Karpas-422 (cell line): ENCODE data around the gene NAPA. TPM values are rescaled to one million over a fixed set of nuclear protein-coding genes. Genes with fewer than 3 reads are reported as not detected.
A peak's percentile ranks its signal among the peaks of the same experiment; 100 is the strongest.

Experiments
- DNase-seq: peaks from one replicate; pipeline ENCODE4 v3.0.0-alpha.2; 2015
- H2AFZ ChIP-seq: fragments of 200-600 bp; sonication (generic); 2 replicates; pipeline ENCODE4 v1.6.1; 2014; ENCODE audit warnings: antibody characterized with exemption, low read length, mixed read lengths
- H3K27ac ChIP-seq: fragments of 200-600 bp; sonication (generic); 2 replicates; pipeline ENCODE4 v1.5.1; 2014; ENCODE audit warnings: mild to moderate bottlenecking, low read length, moderate library complexity
- H3K27me3 ChIP-seq: fragments of 200-600 bp; sonication (generic); 2 replicates; pipeline ENCODE4 v1.6.1; 2014; ENCODE audit warnings: low read length, mixed read lengths
- H3K36me3 ChIP-seq: fragments of 200-600 bp; sonication (generic); 2 replicates; pipeline ENCODE4 v1.6.1; 2014; ENCODE audit warnings: low read length, mixed read lengths; ENCODE audit not compliant: insufficient read depth
- H3K4me1 ChIP-seq: fragments of 200-600 bp; sonication (generic); 2 replicates; pipeline ENCODE4 v1.6.1; 2014; ENCODE audit warnings: mild to moderate bottlenecking, low read length, mixed read lengths
- H3K4me2 ChIP-seq: fragments of 200-600 bp; sonication (generic); 2 replicates; pipeline ENCODE4 v1.6.1; 2014; ENCODE audit warnings: low read length, low read depth, mild to moderate bottlenecking; ENCODE audit not compliant: poor library complexity, severe bottlenecking
- H3K4me3 ChIP-seq: fragments of 200-600 bp; sonication (generic); 2 replicates; pipeline ENCODE4 v1.5.1; 2014; ENCODE audit warnings: mild to moderate bottlenecking, antibody characterized with exemption, low read length, mixed read lengths
- H3K79me2 ChIP-seq: fragments of 200-600 bp; sonication (generic); 2 replicates; pipeline ENCODE4 v1.6.1; 2014; ENCODE audit warnings: mild to moderate bottlenecking, low read length, mixed read lengths
- H3K9ac ChIP-seq: fragments of 200-600 bp; sonication (generic); 2 replicates; pipeline ENCODE4 v1.6.0; 2014; ENCODE audit warnings: low read length
- H3K9me2 ChIP-seq: fragments of 200-600 bp; sonication (generic), shearing (Covaris generic); replicated peaks from 2 replicates; pipeline ENCODE4 v1.6.0; 2014; ENCODE audit warnings: mild to moderate bottlenecking, low read length, moderate library complexity; ENCODE audit not compliant: insufficient read depth
- H3K9me3 ChIP-seq: fragments of 300-700, 200-600 bp; sonication (generic); 2 replicates; pipeline ENCODE4 v1.6.1; 2014; ENCODE audit warnings: low read length, mixed read lengths
- H4K20me1 ChIP-seq: fragments of 200-600 bp; sonication (generic); 2 replicates; pipeline ENCODE4 v1.6.1; 2014; ENCODE audit warnings: mild to moderate bottlenecking, antibody characterized with exemption, low read length, low read depth; ENCODE audit not compliant: insufficient read depth
- total RNA-seq: library from RNA; depleted of rRNA; stranded (reverse); fragments of >200 nt; shearing (Covaris generic); gene quantifications from 2 replicates; pipeline ENCODE4 v1.2.3, GENCODE V29; 2014; ENCODE audit warnings: low replicate concordance

Gene NAPA
- total RNA-seq, 1 experiment from 2014 or later: 60.8 TPM

DNA sequence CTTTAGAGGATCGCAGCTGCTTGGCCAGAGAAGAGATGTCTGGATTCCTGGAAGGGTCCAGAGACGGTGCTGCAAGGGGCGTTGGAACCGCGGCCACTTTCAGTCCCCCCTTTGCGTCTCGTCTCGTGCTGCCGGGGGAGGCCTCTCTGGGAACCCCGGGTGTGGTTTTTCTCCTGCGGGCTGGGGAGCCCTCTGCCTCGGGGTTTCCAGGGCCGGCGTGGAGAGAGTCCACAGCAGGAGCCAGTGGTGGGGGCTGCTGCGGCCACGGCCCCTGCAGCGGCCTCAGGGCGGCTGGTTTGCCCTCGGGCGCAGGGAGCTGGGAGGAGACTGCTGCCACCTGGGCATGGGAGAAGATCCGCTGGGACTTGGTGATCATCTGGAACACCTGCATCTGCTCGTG, 29.6 kb upstream of the NAPA start:
- H3K27me3 ChIP-seq: no peaks in the 10 kb centered on the region
- H3K79me2 ChIP-seq: no peaks in the 10 kb centered on the region
- no peaks in the 10 kb centered on the region for H3K36me3 ChIP-seq
- H3K27ac ChIP-seq: no peak overlapping the region
- H3K9me3 ChIP-seq: no peaks in the 10 kb centered on the region
- H3K4me3 ChIP-seq: no peak overlapping the region
- H4K20me1 ChIP-seq: no peaks in the 10 kb centered on the region
- no peak overlapping the region for H3K9ac ChIP-seq
- H3K9me2 ChIP-seq: no peaks in the 10 kb centered on the region
- no peak for DNase-seq
- no peaks in the 10 kb centered on the region for H3K4me1 ChIP-seq
- no peak overlapping the region for H3K4me2 ChIP-seq
- no peak overlapping the region for H2AFZ ChIP-seq

DNA sequence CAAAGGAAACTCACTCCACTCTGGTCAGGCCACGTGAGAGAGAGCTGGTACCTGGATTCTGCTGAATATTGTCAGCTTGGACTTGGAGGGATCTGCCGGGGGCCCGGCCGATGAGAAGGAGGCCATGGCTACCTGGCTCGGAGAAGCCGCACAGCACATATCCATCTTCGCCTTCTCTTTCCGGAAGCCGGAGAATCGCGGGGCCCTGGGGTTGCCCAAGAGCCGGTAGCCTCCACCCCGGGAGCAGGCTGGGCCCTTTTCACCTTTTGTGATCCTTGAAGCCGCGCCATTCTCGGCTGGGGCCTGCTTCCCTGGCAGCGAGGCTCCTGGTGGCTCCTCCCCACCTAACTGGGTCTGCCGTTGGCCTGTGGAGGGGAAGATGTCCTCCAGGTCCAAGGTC, 29.2 kb upstream of the NAPA start:
- Histone ChIP-seq H3K4me1 (no peaks in the 10 kb centered on the region), H3K9me2 (no peaks in the 10 kb centered on the region), H3K9me3 (no peaks in the 10 kb centered on the region), H3K27ac (no peak overlapping the region), H3K9ac (no peak overlapping the region), H3K4me2 (no peak overlapping the region), H3K4me3 (no peak overlapping the region), H4K20me1 (no peaks in the 10 kb centered on the region), H3K79me2 (no peaks in the 10 kb centered on the region), H3K36me3 (no peaks in the 10 kb centered on the region), H2AFZ (no peak overlapping the region), H3K27me3 (no peaks in the 10 kb centered on the region)
- no peak for DNase-seq

DNA sequence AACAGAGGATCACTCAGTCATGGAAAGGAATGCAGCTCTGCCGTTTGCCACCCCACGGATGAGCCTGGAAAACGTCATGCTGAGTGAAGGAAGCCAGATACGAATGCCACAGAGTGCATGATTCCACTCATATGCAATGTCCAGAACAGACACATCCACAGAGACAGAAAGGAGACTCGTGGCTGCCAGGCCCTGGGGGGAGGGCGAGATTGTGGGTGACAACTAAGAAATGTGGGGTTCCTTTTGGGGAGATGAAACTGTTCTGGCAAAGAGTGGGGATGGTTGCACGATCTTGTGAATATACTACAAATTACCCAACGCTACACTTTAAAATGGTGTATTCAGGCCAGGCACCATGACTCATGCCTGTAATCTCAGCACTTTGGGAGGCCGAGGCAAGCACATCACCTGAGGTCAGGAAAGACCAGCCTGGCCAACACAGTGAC, 27.2 kb upstream of the NAPA start:
- Histone ChIP-seq H4K20me1 (no peaks in the 10 kb centered on the region), H3K9me2 (no peaks in the 10 kb centered on the region), H2AFZ (no peak overlapping the region), H3K27ac (no peak overlapping the region), H3K4me1 (no peaks in the 10 kb centered on the region), H3K79me2 (no peaks in the 10 kb centered on the region), H3K27me3 (no peaks in the 10 kb centered on the region), H3K4me3 (no peak overlapping the region), H3K36me3 (no peaks in the 10 kb centered on the region), H3K4me2 (no peak overlapping the region), H3K9me3 (no peaks in the 10 kb centered on the region), H3K9ac (no peak overlapping the region)
- DNase-seq: no peak

DNA sequence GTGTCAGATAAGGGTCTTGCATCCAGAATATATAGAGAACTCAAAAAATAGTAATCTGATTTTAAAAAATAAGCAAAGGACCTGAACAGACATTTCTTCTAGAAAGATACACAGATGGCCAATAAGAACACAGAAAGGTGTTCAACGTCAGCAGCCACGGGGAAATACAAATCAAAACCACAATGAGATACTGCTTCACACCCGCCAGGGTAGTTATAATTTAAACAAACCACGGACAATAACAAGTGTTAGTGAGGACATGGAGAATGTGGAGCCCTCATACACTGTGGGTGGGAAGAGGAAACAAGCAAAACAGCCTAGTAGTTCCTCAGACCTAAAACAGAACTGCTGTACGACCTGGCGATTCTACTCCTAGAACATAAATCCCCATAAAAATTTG, 26.7 kb upstream of the NAPA start:
- no peaks in the 10 kb centered on the region for H3K27me3 ChIP-seq
- no peak overlapping the region for H3K4me3 ChIP-seq
- DNase-seq: no peak
- no peaks in the 10 kb centered on the region for H4K20me1 ChIP-seq
- no peaks in the 10 kb centered on the region for H3K4me1 ChIP-seq
- H3K36me3 ChIP-seq: no peaks in the 10 kb centered on the region
- no peaks in the 10 kb centered on the region for H3K79me2 ChIP-seq
- no peaks in the 10 kb centered on the region for H3K9me3 ChIP-seq
- no peaks in the 10 kb centered on the region for H3K9me2 ChIP-seq
- no peak overlapping the region for H3K4me2 ChIP-seq
- H3K9ac ChIP-seq: no peak overlapping the region
- no peak overlapping the region for H2AFZ ChIP-seq
- no peak overlapping the region for H3K27ac ChIP-seq

DNA sequence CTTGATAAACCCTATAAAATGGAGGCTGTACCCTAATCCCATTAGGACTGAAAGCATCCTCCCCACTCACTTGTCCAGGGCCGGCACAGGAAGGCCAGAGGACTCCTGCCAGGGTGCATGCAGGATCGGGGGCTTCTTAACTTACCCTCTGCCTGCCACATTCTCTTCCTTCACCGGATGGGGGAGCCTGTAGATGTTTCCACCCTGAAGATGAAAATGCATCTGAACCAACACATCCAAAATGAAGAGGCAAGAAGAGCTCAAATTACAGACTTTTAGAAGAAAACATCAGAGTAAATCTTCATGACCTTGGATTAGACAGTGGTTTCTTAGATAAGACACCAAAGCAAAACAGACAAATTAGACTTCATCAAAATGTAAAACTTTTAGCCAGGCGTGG, 25.9 kb upstream of the NAPA start:
- no peaks in the 10 kb centered on the region for H3K9me2 ChIP-seq
- no peak overlapping the region for H3K4me2 ChIP-seq
- H3K4me3 ChIP-seq: no peak overlapping the region
- H3K9ac ChIP-seq: no peak overlapping the region
- H3K9me3 ChIP-seq: no peaks in the 10 kb centered on the region
- H3K79me2 ChIP-seq: no peaks in the 10 kb centered on the region
- H2AFZ ChIP-seq: no peak overlapping the region
- peak; percentile 73 for DNase-seq
- H3K27ac ChIP-seq: no peak overlapping the region
- no peaks in the 10 kb centered on the region for H3K36me3 ChIP-seq
- no peaks in the 10 kb centered on the region for H4K20me1 ChIP-seq
- no peaks in the 10 kb centered on the region for H3K27me3 ChIP-seq
- no peaks in the 10 kb centered on the region for H3K4me1 ChIP-seq

DNA sequence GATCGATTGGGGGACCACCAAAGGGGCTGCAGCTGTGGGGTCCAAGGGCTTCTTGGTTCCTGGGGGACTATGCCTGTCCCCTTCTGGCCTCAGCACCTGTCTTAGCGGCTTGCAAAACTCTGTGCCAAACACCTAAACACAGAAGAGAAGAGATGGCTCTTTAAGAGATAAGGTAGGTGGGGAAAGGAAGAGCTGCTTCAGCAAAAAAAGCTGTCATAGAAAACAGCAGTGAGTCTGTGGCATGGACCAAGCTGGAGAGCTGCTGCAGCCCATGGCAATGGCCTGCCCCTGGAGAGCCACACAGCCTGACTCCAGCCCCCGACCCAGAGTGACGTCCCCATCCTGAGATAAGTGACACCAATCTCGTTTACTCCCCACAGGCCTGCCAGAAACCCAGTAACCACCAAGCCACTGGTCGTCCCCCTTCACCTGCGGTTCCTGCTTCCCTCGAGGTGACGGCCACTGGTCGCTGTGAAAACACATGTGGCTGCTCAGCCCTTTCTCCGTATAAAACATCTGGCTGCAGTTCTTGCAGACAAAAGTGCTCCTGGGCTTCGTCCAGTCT, 25.0 kb upstream of the NAPA start:
- no peak overlapping the region for H3K27ac ChIP-seq
- no peak for DNase-seq

DNA sequence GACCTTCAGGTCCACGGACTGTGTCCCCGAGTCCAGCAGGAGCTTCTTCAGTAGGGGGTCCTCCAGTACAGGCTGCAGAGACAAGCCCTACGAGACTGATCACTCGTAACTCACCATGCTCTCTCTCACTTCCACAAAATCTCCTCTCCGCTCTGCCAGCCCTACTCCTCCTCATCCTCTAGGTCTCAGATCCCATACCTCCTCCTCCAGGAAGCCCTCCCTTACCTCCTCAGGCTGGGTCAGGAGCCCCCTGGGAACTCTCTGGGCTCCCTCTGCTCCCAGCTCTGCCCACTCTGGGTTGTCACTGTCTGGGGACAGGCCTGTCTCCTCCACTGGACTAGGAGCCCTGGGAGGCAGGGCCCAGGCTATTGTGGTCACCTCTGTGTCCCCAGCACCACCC, 23.9 kb upstream of the NAPA start:
- Histone ChIP-seq H3K9ac (no peak overlapping the region), H3K4me2 (no peak overlapping the region), H3K36me3 (no peaks in the 10 kb centered on the region), H3K9me2 (no peaks in the 10 kb centered on the region), H3K4me1 (no peaks in the 10 kb centered on the region), H3K79me2 (no peaks in the 10 kb centered on the region), H3K27ac (no peak overlapping the region), H3K27me3 (no peaks in the 10 kb centered on the region), H3K4me3 (no peak overlapping the region), H4K20me1 (no peaks in the 10 kb centered on the region), H2AFZ (no peak overlapping the region), H3K9me3 (no peaks in the 10 kb centered on the region)
- no peak for DNase-seq

More for the DNA sequence above, 25.0 kb upstream of the NAPA start:
- no peak overlapping the region for H2AFZ ChIP-seq
- H3K9me2 ChIP-seq: no peaks in the 10 kb centered on the region
- no peak overlapping the region for H3K4me3 ChIP-seq
- H3K9ac ChIP-seq: no peak overlapping the region
- no peak overlapping the region for H3K4me2 ChIP-seq
- H3K36me3 ChIP-seq: no peaks in the 10 kb centered on the region
- H4K20me1 ChIP-seq: no peaks in the 10 kb centered on the region
- H3K79me2 ChIP-seq: no peaks in the 10 kb centered on the region
- no peaks in the 10 kb centered on the region for H3K9me3 ChIP-seq
- no peaks in the 10 kb centered on the region for H3K27me3 ChIP-seq
- no peaks in the 10 kb centered on the region for H3K4me1 ChIP-seq

DNA sequence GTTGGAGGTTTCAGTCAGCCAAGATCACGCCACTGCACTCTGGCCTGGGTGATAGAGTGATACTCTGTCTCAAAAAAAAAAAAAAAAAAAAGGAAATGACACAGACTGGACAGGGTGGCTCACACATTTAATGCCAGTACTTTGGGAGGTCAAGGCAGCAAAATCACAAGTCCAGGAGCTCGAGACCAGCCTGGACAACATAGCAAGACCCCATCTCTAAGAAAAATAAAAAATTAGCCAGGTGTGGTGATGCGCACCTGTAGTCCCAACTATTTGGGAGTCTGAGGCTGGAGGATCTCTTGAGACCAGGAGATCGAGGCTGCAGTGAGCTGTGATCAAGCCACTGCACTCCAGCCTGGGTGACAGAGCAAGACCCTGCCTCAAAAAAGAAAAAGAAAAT, 22.6 kb upstream of the NAPA start:
- no peaks in the 10 kb centered on the region for H3K9me2 ChIP-seq
- H3K4me1 ChIP-seq: no peaks in the 10 kb centered on the region
- H3K9ac ChIP-seq: no peak overlapping the region
- no peak overlapping the region for H2AFZ ChIP-seq
- no peaks in the 10 kb centered on the region for H3K27me3 ChIP-seq
- no peaks in the 10 kb centered on the region for H3K79me2 ChIP-seq
- H3K36me3 ChIP-seq: no peaks in the 10 kb centered on the region
- H3K9me3 ChIP-seq: no peaks in the 10 kb centered on the region
- H4K20me1 ChIP-seq: no peaks in the 10 kb centered on the region
- H3K4me2 ChIP-seq: no peak overlapping the region
- H3K4me3 ChIP-seq: no peak overlapping the region
- DNase-seq: no peak
- H3K27ac ChIP-seq: no peak overlapping the region

DNA sequence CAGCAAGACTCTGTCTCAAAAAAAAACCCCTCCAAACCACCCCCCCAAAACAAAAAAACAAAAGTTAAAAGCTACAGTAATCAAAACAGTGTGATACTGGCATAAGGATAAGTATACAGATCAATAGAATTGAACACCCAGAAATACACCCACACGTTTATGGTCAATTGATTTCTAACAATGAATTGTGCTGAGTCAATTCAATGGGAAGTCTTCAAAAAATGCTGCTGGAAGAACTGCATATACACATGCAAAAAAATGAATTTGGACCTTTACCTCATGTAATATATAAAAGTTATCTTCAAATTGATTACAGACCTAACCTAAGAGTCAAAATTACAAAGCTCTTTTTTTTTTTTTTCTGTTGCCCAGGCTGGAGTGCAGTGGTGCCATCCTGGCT, 19.8 kb upstream of the NAPA start:
- H3K27ac ChIP-seq: no peak overlapping the region
- no peaks in the 10 kb centered on the region for H4K20me1 ChIP-seq
- H2AFZ ChIP-seq: no peak overlapping the region
- H3K4me1 ChIP-seq: no peaks in the 10 kb centered on the region
- no peaks in the 10 kb centered on the region for H3K27me3 ChIP-seq
- no peak for DNase-seq
- H3K9me2 ChIP-seq: no peaks in the 10 kb centered on the region
- H3K9ac ChIP-seq: no peak overlapping the region
- H3K4me2 ChIP-seq: no peak overlapping the region
- H3K36me3 ChIP-seq: no peaks in the 10 kb centered on the region
- H3K4me3 ChIP-seq: no peak overlapping the region
- H3K79me2 ChIP-seq: no peaks in the 10 kb centered on the region
- no peaks in the 10 kb centered on the region for H3K9me3 ChIP-seq
